GM21717 (cell line): Measurements from ENCODE around the gene AP1M1.
A peak's percentile ranks its signal among the peaks of the same experiment; 100 is the strongest.

ENCODE experiments used
- ATAC-seq: cut with Tn5 transposase; IDR thresholded peaks from one replicate; pipeline ENCODE4 v1.9.1; 2021; ENCODE audit warnings: mild to moderate bottlenecking, moderate library complexity; ENCODE audit not compliant: unreplicated experiment

Gene AP1M1

DNA sequence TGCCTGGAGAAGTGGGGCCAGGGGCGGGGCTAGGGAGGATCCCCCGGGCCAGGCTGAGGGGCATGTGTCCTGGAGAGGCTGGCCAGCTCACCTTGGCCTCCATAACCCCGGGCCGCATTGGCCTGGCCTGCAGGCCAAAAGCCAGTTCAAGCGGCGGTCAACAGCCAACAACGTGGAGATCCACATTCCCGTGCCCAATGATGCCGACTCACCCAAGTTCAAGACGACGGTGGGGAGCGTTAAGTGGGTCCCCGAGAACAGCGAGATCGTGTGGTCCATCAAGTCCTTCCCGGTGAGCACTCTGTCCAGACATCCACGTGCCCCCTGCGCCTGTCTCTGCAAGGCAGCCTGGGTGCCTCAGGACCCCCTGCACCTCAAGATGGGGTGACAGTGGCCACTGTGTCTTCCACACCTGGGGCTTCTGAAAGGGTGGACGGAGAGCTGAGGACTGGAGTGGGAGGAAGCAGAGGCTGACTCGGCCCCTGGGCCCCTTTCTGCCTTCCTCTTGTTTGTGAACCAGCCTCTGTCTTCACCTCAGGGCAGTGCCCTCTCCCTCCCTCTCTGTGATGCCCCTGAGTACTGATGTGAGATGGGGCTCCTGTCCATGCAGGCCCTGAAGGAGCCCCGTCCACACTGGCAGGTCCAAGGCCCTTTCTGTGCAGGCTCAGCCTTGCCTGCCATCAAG is 31.1 kb downstream of the AP1M1 start:
- ATAC-seq, result no peak

DNA sequence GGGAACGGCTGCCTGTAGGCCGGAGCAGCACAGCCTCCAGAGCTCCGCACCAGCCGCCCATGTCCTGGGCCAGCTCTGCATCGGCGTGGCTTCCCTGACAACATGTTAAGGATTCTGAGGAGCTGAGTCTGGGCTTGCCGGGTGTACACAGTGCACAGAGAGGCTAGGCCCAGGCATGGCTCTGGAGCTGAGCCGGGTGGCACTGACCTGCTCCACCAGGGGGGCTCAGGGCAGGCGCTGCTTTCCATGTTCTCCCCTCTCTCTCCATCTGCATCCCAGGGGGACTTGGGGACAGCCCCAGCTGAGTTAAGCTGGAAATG is 31.6 kb downstream of the AP1M1 start:
- ATAC-seq, result no peak

DNA sequence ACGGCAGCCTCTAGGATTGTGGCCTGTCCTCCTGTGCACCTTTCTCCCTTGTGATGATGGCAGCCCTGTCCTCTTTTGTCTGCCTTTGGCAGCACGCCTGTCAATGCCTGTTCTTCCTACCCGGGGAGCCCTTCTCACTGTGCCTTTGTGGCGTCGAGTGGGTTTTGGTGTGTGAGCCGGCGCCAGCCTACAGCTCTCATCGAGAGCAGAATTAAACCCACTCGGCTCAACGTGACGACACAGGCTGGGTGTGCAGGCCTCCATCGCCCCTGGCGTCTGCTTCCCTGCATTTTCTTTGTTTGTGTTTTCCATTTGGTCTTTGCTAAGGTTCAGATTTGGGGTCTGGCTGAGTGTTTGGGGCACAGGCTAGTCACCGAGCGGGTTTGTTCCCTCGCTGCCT is 34.4 kb downstream of the AP1M1 start:
- no peak for ATAC-seq

DNA sequence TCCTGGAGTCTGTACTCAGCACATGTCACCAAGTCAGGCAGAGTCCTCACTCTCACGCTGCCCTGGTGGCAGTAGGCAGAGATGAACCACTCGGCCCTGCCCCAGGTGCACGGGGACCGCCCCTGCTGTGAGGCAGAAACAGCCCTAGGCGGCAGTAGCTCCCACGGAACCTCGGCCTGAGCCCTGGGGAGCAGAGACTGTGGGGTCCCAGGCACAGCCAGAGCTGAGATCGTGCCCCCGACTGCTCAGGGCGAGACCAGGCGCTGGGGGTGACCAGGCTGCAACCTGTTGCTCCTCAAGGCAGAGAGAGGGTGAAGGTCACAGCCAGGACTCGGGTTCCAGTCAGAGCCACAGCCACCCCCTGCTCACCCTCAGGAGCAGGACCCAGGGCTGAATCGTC is 34.9 kb downstream of the AP1M1 start:
- ATAC-seq, result no peak

DNA sequence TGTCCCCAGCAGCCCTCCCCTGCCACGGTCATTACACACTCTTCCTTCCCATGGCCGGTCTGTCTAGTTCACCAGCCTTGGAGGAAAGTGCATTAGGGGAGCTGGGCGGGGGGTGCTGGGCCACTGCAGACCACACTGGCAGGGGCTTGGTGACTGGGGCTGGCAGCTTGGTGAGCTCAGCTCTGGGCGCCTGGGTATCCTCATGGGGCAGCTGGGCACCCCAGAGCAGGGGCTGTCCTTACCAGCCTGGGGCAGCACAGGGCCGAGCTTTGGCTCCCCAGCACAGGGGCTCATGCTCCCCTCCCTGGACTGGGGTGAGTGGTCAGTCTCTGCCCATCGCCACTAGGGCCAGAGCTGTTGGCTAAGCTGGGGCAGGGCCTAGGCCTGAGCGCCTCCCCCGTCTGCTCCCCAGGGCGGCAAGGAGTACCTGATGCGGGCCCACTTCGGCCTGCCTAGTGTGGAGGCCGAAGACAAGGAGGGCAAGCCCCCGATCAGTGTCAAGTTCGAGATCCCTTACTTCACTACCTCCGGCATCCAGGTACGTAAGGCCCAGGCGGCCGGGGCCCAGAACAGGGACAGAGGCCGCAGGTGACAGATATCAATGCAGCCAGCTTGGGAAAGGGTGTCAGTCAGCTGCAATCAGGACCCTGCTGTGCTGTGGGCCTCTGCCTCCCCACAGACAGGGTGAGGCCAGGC is 35.5 kb downstream of the AP1M1 start:
- ATAC-seq, result no peak

DNA sequence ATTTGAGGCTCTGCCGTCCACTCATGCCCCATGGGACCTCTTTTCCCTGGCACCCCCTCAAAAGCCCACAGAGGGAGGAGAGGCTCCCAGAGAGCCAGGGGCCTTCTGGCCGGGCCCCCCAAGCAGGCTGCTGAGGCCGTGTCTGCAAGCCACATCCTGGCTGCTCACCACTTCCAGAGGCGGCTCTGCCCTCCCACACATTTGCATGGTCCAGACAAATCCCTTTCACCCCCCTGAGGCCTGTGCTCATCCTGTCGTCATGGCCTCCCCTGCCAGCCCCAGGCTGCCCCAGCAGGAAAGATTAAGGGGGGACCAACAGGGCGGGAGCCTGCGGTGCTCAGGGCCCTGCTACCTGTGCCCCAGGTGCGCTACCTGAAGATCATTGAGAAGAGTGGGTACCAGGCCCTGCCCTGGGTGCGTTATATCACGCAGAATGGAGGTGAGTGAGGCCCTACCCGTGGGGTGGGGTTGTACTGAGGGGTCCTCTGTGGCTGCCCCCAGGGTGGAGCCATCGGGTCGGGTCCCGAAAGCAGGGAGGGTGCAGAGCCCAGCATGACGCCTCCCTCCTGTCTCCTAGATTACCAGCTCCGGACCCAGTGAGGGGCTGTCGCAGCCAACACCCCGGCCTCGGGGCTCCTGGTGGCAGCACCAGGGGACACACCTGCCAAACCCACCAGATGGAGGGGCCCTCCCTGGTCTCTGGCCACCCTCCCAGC is 36.3 kb downstream of the AP1M1 start:
- ATAC-seq, result no peak

DNA sequence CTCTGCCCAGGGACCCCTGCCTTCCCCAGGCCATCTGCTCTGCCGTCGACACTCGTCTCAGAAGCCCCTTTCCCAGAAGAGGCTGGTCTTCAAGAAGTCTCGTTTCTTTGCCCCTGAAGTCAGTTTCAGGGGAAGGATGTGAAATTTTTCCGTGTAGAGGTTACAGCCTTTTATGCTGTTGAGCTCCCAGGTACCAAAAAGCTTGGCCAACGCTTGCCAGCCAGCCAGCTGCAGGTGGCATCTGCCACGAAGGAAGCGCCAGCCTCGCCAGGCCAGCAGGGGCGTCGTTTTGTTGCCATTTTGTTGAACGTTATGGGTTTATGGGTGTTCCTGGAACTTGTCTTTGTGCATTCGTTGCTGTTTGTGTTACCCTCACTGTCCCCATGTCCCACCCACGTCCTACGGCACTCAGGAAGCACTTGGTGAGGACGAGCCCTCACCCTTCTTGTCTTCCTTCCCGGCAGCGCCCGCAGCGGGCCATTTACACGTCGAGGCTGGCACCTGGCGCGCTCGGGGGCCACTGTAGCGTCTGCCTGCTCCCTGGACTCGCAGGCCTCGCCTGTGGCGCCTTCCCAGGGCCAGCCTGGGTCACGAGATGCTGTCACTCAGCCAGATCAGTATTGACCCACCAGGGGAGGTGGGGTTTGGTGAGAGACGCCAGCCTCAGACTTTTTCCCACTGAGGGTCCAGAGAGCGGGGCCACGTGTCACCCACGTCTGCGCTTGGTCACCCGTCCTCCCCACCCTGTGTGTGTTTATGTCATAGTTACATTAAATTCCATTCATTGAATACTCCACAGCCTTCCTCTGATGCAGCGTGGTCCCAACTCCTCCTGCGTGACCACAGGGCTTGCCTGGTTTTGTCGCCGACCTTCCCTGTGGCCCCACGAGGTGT is 37.1 kb downstream of the AP1M1 start:
- no peak for ATAC-seq

DNA sequence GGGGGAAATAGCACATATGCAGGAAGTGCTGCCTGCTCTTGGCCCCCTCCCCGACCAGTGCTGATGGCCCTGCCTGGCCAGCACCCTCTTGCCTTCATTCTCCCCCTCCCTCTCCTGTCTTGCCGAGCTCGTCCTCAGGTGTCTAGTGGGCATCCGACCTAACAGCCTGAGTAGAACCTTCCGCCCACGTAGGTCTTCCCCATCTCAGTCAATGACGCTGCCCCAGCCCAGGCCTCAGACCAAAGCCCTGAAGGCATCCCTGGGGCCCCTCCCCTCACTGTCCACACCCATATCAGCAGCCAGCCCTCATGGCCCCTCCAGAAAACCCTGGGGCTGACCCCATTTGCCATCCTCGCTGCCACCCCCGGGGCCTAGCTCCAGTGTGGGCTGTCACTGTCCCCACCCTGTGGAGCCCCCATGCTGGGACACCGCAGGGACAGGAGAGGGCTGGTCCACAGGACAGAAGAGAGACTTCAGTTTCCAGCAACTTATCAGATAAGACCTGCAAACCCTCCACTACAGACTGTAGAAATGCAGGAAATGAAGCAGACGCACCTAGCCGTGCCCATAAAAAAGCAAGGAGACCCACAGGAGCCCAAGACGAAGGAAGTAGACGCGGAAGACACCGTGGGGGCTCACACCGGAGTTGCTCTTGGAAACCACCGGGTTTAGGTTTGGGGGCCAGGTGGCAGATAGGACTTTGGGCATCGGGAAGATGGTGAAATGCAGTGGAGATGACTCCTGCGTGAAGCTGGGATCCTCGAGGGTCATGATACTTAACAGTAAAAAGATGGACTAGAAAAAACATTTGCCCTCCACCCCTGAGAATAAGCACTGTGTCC is 38.3 kb downstream of the AP1M1 start:
- no peak for ATAC-seq

DNA sequence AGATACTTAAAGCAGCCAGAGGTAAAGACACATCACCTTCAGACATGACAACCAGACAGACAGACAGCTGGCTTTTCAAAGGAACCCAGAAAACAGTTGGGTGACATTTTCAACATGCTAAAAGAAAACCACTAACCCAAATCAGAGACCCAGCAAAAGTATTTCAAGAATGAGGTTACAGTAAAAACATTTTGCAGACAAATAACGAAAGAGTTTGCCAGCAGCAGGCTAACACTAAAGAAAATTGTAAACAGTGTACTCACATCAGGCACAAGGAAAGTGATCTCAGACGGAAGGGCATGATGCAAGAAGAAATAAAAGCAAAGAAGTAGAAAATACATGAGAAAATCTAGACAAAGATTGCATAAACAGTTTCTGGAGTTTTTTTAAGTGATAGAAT is 46.4 kb downstream of the AP1M1 start:
- ATAC-seq, result no peak

DNA sequence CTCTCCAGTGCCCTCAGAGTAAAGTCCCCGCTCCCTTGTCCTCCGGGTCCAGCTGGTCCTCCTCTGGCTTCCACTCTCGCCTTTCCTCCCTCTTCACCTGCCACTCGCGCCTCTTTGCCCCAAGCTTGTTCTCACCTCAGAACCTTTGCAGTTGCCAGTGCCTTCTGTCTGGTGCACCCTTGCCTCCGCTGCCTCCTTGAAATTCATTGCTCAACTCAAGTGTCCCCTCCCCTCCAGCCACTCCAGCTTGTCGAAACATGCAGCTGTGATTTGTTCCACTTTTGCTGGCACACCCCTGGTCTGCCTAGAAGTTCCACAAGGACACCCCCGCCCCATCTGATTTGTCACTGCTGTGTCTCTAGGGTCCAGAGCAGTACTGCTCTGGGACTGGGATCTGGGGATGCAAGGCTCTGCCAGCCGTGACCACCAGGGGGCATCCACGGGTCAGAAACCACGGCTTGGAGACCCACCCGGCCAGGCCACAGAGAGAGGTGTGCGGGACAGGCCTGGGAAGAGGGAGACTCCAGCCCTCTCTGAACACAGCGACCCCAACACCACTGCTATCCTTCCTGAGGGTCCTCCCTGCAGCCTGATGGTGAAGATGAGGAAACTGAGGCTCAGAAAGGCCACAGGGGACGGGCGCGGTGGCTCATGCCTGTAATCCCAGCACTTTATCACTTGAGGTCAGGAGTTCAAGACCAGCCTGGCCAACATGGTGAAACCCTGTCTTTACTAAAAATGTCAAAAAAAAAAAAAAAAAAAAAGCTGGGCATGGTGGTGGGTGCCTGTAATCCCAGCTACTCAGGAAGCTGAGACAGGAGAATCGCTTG is 49.9 kb downstream of the AP1M1 start:
- ATAC-seq, result no peak

DNA sequence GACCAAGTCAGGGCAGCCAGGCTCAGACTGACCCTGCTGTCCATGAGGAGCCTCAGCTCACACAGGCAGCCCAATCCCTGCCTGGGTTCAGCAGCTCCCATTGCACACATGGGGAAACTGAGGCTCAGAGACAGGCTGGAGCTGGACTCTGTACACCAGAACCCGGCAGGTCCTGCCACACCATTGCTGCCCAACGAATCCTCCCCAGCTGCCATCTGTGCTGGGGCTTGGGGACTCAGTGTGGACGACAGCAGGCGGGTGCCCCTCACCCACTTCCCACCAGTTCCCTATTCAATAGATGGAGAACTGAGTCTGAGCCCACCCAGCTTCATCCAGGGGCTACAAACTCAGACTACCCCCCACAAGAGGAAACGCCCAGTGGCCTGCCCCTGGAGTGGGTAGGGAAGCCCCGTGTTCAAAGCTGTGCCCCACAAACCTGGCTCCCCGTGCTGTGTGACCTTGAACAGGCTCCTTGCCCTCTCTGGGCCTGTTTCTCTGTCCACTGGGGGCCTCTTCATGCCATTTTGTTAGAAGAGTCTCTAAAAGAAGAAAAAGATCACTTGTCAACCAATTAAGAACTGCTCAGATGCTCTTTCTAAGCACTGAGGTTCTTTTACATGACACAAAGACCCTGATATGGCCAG is 50.8 kb downstream of the AP1M1 start:
- ATAC-seq, result no peak

DNA sequence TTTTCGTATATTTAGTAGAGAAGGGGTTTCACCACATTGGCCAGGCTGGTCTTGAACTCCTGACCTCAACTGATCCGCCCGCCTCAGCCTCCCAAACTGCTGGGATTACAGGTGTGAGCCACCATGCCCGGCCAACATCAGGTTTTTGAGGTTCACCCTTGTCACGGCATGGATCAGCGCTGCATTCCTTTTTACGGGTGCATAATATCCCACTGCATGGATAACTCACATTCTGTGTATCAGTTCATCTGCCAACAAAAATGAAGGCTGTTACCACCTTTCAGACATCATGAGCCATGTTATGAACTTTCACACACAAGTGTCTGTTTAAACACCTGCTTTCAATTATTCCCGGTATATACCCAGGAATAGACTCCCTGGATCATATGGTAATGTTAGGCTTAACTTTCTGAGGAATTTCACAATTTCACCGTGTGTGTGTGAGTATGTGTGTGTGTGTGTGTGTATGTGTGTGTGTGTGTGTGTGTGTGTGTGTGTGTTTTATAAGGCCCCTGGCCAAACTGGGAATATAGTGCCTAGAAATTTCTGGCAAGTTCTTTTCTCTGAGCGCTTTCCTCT is 52.2 kb downstream of the AP1M1 start:
- no peak for ATAC-seq

DNA sequence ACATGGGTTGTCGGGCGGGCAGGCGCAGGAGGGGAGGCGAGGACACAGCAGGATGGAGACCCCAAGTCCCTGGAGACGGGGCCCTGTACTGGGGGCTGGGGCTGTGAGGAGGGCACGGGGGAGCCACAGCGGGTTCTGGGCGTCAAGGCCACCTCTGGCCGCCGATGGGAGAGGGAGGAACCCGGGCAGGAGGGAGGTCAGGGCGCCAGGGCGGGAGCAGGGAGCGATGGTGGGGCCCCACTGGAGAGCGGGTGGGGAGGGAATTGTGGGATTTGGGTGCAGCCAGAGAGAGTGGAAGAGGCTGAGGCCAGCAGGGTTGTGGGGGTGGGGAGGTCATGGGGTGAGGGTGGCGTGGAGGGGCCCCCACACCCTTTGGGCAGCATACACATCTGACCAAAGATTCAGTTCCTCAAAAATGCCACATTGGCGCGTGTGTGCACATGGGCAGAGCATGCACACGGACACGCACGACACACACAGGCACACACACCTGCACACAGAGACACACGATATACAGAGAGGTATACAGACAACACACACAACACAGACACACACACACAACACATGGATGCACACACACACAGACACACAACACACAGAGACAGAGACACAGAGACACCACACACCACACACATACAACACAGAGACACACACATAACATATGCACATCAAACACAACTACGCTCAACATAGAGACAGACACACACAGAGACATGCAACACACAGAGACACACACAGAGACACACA is 54.9 kb downstream of the AP1M1 start:
- ATAC-seq, result no peak

DNA sequence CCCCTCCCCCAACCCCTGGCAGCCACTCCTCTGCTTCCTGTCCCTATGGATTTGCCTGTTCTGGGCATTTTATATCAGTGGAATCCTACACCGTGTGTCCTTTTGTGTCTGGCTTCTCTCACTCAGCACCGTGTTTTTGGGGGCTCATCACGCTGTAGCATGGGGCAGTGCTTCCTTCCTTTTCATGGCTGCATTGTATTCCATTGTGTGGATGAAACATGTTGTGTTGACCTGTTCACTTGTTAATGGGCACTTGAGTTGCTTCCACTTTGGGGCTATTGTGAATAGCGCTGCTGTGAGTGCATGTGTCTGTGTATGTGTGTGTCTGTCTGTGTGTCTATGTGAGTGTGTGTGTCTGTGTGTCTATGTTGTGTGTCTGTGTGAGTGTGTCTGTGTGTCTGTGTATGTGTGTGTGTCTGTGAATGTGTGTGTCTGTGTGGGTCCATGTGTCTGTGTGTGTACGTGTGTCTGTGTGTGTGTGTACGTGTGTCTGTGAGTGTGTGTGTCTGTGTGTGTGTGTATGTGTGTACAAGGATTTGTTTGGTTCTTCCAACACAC is 57.2 kb downstream of the AP1M1 start:
- no peak for ATAC-seq

DNA sequence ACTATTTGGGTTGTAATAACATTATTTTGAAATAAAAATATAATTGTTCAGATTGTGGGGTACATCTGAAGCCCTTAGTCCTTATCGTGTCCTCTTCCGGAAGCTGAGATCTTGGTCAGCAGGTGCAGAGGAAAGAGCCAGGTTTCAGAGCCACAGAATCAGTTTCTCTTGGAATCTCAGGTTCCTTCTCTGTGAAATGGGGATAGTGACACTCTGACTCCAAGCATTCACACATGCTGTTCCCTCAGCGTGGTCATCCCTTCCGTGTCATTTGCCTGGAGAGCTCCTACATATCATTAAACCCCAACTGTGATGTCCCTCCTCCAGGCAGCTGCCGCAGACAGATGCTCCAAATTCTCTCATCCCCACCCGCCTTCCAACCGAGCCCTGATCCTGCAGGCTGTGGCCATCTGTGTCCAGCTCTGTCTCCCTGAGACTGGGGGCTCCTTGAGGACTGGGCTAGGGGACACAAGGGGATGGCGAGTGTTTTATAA is 59.8 kb downstream of the AP1M1 start:
- no peak for ATAC-seq

DNA sequence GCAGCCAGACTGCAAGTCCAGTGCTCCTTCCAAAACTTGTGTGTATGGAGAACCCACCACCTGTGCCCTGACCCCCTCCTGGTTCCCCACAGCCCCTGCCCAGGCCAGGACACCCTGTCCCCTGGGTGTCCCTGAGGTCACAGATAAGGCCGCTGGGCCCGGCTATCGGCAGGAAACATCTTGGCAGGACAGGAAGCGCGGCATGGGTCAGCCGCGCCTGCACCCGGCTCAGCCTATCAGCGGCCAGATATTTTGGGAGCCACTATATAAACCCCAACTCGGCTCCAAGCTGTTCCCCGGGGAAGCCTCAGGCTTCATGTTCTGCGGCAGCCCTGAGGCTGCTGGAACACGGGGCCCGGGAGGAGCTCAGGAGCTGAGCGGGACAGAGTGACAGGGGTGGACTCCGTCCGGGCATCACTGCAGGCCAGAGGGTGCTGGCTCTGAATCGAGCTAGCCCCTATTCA is 60.8 kb downstream of the AP1M1 start:
- no peak for ATAC-seq

DNA sequence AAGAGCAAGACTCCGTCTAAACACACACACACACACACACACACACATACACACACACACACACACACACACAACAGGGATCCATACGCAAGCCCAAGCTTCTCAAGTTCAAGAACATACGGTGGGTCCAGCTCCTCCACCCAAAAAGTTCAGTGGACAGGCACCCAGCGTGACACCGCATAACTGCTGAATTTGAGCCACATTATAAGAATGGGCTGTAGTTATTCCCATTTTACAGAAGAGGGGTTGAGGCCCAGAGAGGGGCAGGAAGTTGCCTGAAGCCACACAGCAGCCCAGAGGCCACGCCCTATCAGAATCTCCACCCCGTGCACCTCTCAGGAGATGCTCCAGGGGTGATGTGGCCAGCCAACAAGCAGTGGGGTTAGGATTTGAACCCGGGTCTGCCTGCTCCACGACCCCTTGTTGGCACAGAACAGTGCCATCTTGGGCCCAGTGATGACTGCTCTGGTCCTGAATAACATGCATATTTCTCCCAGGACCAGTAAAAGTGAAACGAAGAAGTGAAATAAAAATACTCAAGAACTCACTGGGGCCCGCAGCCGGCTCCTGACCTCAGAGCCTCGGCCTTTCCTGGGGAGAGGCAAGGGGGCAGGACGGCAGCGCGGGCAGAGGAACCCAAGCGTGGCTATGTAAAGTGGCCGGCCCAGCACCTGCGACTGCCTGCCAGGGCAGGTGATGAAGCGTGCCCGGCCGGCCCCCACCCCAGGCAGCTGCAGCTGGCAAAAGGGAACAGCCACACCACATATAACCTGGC is 61.9 kb downstream of the AP1M1 start:
- peak; percentile 59 for ATAC-seq
